ENCODE results near the gene AGPAT4. TPM values are rescaled to one million over a fixed set of nuclear protein-coding genes. Genes with fewer than 3 reads are reported as not detected.

AGPAT4 gene
- total and polyA plus RNA-seq, 2 of the 4 experiments (the other 2 are of a cell fraction) = 3.6 to 3.8 TPM

DNA sequence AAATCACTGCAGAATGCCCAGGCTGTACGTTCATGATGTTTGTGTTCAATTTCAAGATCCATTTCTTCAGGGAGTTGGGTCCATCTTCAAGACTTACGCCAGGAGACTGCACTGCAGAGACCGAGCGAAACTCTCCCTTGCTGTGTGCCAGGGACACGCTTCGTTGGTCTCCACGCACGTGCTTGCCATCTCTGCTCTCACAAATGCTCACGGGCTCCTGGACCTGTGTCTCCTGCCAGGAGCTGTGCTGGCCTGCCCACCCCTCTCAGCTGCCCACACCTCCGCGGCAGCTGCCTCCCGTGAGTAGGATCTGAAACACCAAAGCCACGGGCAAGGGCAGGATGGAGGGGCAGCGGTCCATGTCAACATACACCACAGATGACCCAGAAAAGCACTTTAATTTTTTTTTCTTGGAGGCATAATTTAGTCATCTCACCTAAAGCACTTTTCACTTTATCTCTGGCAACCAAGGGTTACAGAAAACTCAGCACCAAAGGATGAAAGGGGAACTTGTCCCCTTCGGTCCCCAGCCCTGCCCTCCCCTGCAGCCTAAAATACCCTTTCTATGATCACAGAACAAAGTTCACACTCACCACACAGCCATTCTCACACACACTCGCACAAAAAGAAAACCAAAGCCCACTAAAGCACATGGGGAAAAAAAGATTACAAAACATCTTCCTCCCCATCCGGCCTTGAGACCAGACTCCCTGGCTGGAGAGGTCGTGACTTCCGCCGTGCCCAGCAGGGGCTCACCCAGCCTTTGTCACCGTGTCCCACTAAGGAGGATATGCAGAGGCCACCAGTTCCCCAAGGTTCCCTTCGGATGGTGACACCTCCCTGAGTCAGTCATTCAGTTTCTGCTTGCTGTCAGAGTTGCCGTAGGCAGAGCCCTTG lies 137.9 kb downstream of the AGPAT4 start:
- in situ Hi-C loops (cut with MboI; ENCODE audit: low sequenced_read_pairs) (no loop called here), dilution Hi-C loops (cut with HindIII; ENCODE audit: low sequenced_read_pairs, unreplicated experiment) (no loop called here), intact Hi-C loops (cut with micrococcal nuclease) (no loop called here)
- no peak overlapping the region for H3K4ac ChIP-seq (ENCODE audit: low read depth, low read length)
- peaks cover 24% of the 10 kb centered on the region for H3K36me3 ChIP-seq (ENCODE audit: control insufficient read depth, insufficient read depth, low read length)
- no peak overlapping the region for H3K4me2 ChIP-seq (ENCODE audit: low read depth, low read length)
- no peak overlapping the region for H2BK5ac ChIP-seq (ENCODE audit: low read depth, low read length, poor library complexity, severe bottlenecking)
- H3K4me1 ChIP-seq (ENCODE audit: control insufficient read depth, insufficient read depth, low read length) = no peaks in the 10 kb centered on the region
- H3K4me3 ChIP-seq (ENCODE audit: insufficient read depth, low read depth, low read length) = no peak overlapping the region
- H2AFZ ChIP-seq (replicated peaks; ENCODE audit: low read length, poor library complexity) = no peak overlapping the region
- H2BK20ac ChIP-seq (ENCODE audit: low read depth, low read length) = no peak overlapping the region
- no TSS peak for BruUV-seq (replicated peaks)
- no peak overlapping the region for H3K14ac ChIP-seq (replicated peaks; ENCODE audit: low read depth, low read length)
- CTCF ChIA-PET = no interaction called here
- no peaks in the 10 kb centered on the region for H3K9me3 ChIP-seq (ENCODE audit: control insufficient read depth, insufficient read depth, low read length)
- no peak overlapping the region for H4K8ac ChIP-seq (ENCODE audit: low read depth in 2 of 2, low read length in 2 of 2)
- no peak overlapping the region for H4K91ac ChIP-seq (ENCODE audit: insufficient read depth, low read depth, low read length)
- H3K9ac ChIP-seq (ENCODE audit: low read depth, low read length) = no peak overlapping the region
- no peak overlapping the region for H2AK9ac ChIP-seq (replicated peaks; ENCODE audit: low read depth, low read length, poor library complexity)
- H3K79me1 ChIP-seq (ENCODE audit: low read depth in 1 of 2, low read length in 2 of 2) = no peaks in the 10 kb centered on the region; a peak in 1 of 4 replicates
- DNase-seq = no peak
- H4K20me1 ChIP-seq (ENCODE audit: insufficient read depth, low read length) = no peaks in the 10 kb centered on the region; the same call in 1 of the 2 replicates
- H2BK15ac ChIP-seq (ENCODE audit: low read depth, low read length) = no peak overlapping the region
- H3K23ac ChIP-seq (ENCODE audit: low read depth, low read length) = no peak overlapping the region
- no peaks in the 10 kb centered on the region for H3K27me3 ChIP-seq (ENCODE audit: control insufficient read depth, insufficient read depth, low read length)
- peaks cover 10% of the 10 kb centered on the region; the same call in 1 of the 2 replicates for H3K9me1 ChIP-seq (ENCODE audit: insufficient read depth, low read length)
- H3K56ac ChIP-seq (ENCODE audit: extremely low read depth, insufficient read depth, low read length) = no peak overlapping the region
- no peak overlapping the region for H3K18ac ChIP-seq (ENCODE audit: low read depth, low read length)
- WGBS, 2 experiments (ENCODE audit: extremely low coverage in 2 of 2, insufficient read length in 1 of 2) = 91% methylated on average over 10 of the region's 23 CpGs; no CpG with 5 or more reads in 1 of the 2 experiments
- POLR2A ChIA-PET (ENCODE audit: unreplicated experiment) = no interaction called here
- no peak overlapping the region for H2AK5ac ChIP-seq (ENCODE audit: low read depth, low read length)
- H2BK120ac ChIP-seq (ENCODE audit: low read depth, low read length) = no peak overlapping the region
- TF ChIP-seq SMC3 (IDR thresholded peaks at IDR 0.05; ENCODE audit: low read depth, low read length) = no peak
- no peak overlapping the region for H3K27ac ChIP-seq (ENCODE audit: insufficient read depth, low read length)
- no peak overlapping the region for H4K5ac ChIP-seq (ENCODE audit: low read depth, low read length)
- no peak for ATAC-seq (ENCODE audit: low read depth)
